Stimulated activated naive CD8-positive, alpha-beta T cell treated with anti-CD3 and anti-CD28 coated beads, Interleukin-15, Interleukin-2, amounts not matched to agents 100 ng/mL and 50 ng/mL, for 24 hours (primary cell): ENCODE measurements around the gene GPR35.

Experiments
- H3K27ac Mint-ChIP-seq: one replicate; pipeline ENCODE4 v1.8.0; 2021; ENCODE audit warnings: mild to moderate bottlenecking, mixed read lengths
- H3K27me3 Mint-ChIP-seq: one replicate; pipeline ENCODE4 v1.8.0; 2021; ENCODE audit warnings: mixed read lengths
- H3K36me3 Mint-ChIP-seq: one replicate; pipeline ENCODE4 v1.8.0; 2021; ENCODE audit warnings: low read depth, mixed read lengths
- H3K4me1 Mint-ChIP-seq: one replicate; pipeline ENCODE4 v1.8.0; 2021; ENCODE audit warnings: low read depth, mixed read lengths
- H3K4me3 Mint-ChIP-seq: one replicate; pipeline ENCODE4 v1.8.0; 2021; ENCODE audit warnings: mild to moderate bottlenecking, mixed read lengths
- H3K9me3 Mint-ChIP-seq: one replicate; pipeline ENCODE4 v1.8.0; 2021; ENCODE audit warnings: mixed read lengths

Gene GPR35

GRCh38 chr2:240622060-240622411 lies 3.2 kb upstream of the GPR35 start:
- peaks cover 61% of the 10 kb centered on the region for H3K4me1 Mint-ChIP-seq
- H3K27me3 Mint-ChIP-seq: no peaks in the 10 kb centered on the region
- peaks cover 13% of the 10 kb centered on the region for H3K36me3 Mint-ChIP-seq
- peaks cover 11% of the 10 kb centered on the region for H3K9me3 Mint-ChIP-seq
- peak overlapping the region; percentile 48 for H3K4me3 Mint-ChIP-seq
- H3K27ac Mint-ChIP-seq: peak overlapping the region; percentile 91

DNA sequence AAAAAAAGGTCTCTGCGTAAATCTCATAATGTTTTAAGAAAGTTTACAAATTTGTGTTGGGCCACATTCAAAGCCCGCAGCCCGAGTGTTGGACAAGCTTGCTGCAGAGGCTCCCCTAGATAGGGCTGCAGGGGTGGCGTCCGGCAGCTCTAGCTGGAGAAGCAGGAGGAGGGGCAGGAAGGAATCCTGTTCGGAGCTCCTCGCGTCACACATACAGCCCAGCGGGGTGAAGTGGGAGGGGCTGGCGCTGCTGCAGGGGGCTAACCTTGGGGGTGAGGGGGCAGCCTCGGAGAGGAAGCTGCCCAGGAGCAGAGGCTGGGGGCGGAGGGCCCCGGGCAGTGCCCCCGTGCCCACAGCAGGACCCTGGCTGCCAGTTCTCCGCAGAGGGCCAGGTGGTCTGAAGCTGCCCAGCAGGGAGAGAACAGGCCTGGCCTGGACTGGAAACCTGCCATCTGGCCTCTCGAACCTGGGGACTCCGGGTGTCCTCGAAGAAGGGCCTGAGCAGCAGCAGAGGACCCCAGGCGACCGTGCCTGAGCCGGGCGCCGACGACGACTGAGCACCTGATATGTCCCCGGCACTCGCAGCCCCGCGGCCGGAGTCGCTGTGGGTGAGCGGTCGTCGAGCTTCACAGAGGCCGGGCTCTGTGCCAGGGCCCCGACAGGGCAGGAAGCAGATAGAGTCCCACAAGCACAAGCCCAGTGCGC lies 2.6 kb upstream of the GPR35 start:
- Mint-ChIP-seq H3K27ac (peak overlapping the region; percentile 91), H3K9me3 (peaks cover 9% of the 10 kb centered on the region), H3K4me1 (peaks cover 62% of the 10 kb centered on the region), H3K36me3 (peaks cover 11% of the 10 kb centered on the region), H3K27me3 (no peaks in the 10 kb centered on the region), H3K4me3 (no peak overlapping the region)

- H3K4me3 Mint-ChIP-seq: no peak overlapping the region
These were observed 1.7 kb upstream of the GPR35 start for GRCh38 chr2:240623531-240624010.

GRCh38 chr2:240624011-240624949 lies 1.0 kb upstream of the GPR35 start:
- H3K4me3 Mint-ChIP-seq: peak overlapping the region; percentile 70
- no peaks in the 10 kb centered on the region for H3K27me3 Mint-ChIP-seq
- no peaks in the 10 kb centered on the region for H3K36me3 Mint-ChIP-seq
- H3K9me3 Mint-ChIP-seq: no peaks in the 10 kb centered on the region
- H3K4me1 Mint-ChIP-seq: peaks cover 62% of the 10 kb centered on the region
- peak overlapping the region; percentile 80 for H3K27ac Mint-ChIP-seq

More at GRCh38 chr2:240623531-240624010, 1.7 kb upstream of the GPR35 start:
- Mint-ChIP-seq H3K27me3 (no peaks in the 10 kb centered on the region), H3K9me3 (peaks cover 2% of the 10 kb centered on the region), H3K36me3 (peaks cover 3% of the 10 kb centered on the region), H3K4me1 (peaks cover 62% of the 10 kb centered on the region), H3K27ac (no peak overlapping the region)

DNA sequence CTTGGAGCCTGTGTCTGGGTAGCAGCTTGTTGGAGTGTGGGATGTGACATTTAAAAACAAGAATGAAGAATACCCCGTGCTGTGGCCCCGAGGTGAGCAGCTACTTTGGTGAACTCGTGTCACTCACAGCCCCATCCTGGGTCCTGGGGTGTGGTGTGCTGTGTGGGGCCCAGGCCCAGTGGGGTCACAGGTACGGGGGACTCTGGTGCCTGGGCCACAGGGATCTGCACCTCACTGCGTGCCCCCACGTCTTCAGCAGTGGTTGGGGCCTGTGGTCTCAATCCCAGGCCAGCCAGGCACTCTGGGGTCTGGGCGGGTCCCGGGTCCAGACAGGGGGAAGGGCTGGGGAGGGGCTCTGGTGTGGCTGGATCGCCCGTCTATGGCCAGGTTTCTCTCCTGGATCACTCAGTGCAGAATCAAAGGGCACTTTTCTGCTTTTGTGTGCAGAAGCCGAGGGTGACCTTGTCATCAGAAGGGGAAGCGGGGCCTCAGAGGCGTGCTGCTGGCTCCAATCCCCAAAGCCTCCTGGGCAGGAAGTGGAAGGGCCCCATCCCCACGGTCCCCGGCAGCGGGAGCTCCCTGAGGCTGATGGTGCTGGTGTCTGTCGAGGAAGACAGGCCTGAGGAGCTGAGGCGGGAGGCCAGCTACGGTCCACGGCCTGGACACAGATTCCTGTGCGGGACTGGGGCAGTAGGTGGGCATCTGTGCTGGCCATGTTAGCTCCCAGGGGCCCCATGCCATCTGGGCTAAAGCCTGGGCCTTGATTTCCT lies 1.4 kb downstream of the GPR35 start:
- Mint-ChIP-seq H3K27me3 (no peaks in the 10 kb centered on the region), H3K9me3 (no peaks in the 10 kb centered on the region), H3K4me1 (peaks cover 44% of the 10 kb centered on the region), H3K36me3 (no peaks in the 10 kb centered on the region), H3K4me3 (peak overlapping the region; percentile 38), H3K27ac (peak overlapping the region; percentile 73)

GRCh38 chr2:240627736-240628506 lies 2.6 kb downstream of the GPR35 start:
- H3K27me3 Mint-ChIP-seq: no peaks in the 10 kb centered on the region
- no peak overlapping the region for H3K27ac Mint-ChIP-seq
- peaks cover under 1% of the 10 kb centered on the region for H3K36me3 Mint-ChIP-seq
- peaks cover 34% of the 10 kb centered on the region for H3K4me1 Mint-ChIP-seq
- H3K4me3 Mint-ChIP-seq: no peak overlapping the region
- peaks cover 3% of the 10 kb centered on the region for H3K9me3 Mint-ChIP-seq

GRCh38 chr2:240628507-240628807 lies 3.2 kb downstream of the GPR35 start:
- peaks cover 29% of the 10 kb centered on the region for H3K4me1 Mint-ChIP-seq
- peaks cover 9% of the 10 kb centered on the region for H3K9me3 Mint-ChIP-seq
- no peak overlapping the region for H3K27ac Mint-ChIP-seq
- H3K4me3 Mint-ChIP-seq: no peak overlapping the region
- no peaks in the 10 kb centered on the region for H3K27me3 Mint-ChIP-seq
- peaks cover 6% of the 10 kb centered on the region for H3K36me3 Mint-ChIP-seq

- Mint-ChIP-seq H3K4me3 (no peak overlapping the region), H3K36me3 (peaks cover 8% of the 10 kb centered on the region), H3K27ac (no peak overlapping the region), H3K4me1 (peaks cover 25% of the 10 kb centered on the region), H3K9me3 (peaks cover 11% of the 10 kb centered on the region), H3K27me3 (no peaks in the 10 kb centered on the region)
These were observed 3.7 kb downstream of the GPR35 start for GRCh38 chr2:240628808-240629618.

GRCh38 chr2:240629619-240629967 lies 4.3 kb downstream of the GPR35 start:
- Mint-ChIP-seq H3K27ac (no peak overlapping the region), H3K36me3 (peaks cover 8% of the 10 kb centered on the region), H3K27me3 (no peaks in the 10 kb centered on the region), H3K4me3 (no peak overlapping the region), H3K4me1 (peaks cover 20% of the 10 kb centered on the region), H3K9me3 (peaks cover 17% of the 10 kb centered on the region)

DNA sequence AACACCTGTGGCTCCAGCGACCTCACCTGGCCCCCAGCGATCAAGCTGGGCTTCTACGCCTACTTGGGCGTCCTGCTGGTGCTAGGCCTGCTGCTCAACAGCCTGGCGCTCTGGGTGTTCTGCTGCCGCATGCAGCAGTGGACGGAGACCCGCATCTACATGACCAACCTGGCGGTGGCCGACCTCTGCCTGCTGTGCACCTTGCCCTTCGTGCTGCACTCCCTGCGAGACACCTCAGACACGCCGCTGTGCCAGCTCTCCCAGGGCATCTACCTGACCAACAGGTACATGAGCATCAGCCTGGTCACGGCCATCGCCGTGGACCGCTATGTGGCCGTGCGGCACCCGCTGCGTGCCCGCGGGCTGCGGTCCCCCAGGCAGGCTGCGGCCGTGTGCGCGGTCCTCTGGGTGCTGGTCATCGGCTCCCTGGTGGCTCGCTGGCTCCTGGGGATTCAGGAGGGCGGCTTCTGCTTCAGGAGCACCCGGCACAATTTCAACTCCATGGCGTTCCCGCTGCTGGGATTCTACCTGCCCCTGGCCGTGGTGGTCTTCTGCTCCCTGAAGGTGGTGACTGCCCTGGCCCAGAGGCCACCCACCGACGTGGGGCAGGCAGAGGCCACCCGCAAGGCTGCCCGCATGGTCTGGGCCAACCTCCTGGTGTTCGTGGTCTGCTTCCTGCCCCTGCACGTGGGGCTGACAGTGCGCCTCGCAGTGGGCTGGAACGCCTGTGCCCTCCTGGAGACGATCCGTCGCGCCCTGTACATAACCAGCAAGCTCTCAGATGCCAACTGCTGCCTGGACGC lies 4.9 kb downstream of the GPR35 start:
- peaks cover 8% of the 10 kb centered on the region for H3K36me3 Mint-ChIP-seq
- no peak overlapping the region for H3K27ac Mint-ChIP-seq
- H3K27me3 Mint-ChIP-seq: no peaks in the 10 kb centered on the region
- H3K4me1 Mint-ChIP-seq: peaks cover 14% of the 10 kb centered on the region
- no peak overlapping the region for H3K4me3 Mint-ChIP-seq
- peaks cover 21% of the 10 kb centered on the region for H3K9me3 Mint-ChIP-seq

DNA sequence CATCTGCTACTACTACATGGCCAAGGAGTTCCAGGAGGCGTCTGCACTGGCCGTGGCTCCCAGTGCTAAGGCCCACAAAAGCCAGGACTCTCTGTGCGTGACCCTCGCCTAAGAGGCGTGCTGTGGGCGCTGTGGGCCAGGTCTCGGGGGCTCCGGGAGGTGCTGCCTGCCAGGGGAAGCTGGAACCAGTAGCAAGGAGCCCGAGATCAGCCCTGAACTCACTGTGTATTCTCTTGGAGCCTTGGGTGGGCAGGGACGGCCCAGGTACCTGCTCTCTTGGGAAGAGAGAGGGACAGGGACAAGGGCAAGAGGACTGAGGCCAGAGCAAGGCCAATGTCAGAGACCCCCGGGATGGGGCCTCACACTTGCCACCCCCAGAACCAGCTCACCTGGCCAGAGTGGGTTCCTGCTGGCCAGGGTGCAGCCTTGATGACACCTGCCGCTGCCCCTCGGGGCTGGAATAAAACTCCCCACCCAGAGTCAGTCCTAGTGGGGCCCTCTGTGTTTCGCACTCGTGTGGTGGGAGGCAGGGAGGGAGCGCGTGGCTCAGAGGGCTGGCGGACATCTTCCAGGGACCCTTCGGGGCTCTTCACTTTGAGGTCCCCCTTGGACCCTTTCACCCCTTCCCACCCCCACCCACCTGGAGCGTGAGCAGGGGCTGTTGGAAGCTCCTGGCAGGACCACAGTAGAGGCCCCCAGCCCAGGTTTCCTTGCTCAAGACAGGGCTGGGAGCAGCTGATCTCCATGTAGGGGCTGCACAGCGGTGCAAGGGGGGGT lies 5.7 kb downstream of the GPR35 start:
- H3K27me3 Mint-ChIP-seq: no peaks in the 10 kb centered on the region
- H3K4me3 Mint-ChIP-seq: no peak overlapping the region
- peaks cover 9% of the 10 kb centered on the region for H3K4me1 Mint-ChIP-seq
- H3K9me3 Mint-ChIP-seq: peaks cover 21% of the 10 kb centered on the region
- H3K27ac Mint-ChIP-seq: no peak overlapping the region
- H3K36me3 Mint-ChIP-seq: peaks cover 8% of the 10 kb centered on the region

DNA sequence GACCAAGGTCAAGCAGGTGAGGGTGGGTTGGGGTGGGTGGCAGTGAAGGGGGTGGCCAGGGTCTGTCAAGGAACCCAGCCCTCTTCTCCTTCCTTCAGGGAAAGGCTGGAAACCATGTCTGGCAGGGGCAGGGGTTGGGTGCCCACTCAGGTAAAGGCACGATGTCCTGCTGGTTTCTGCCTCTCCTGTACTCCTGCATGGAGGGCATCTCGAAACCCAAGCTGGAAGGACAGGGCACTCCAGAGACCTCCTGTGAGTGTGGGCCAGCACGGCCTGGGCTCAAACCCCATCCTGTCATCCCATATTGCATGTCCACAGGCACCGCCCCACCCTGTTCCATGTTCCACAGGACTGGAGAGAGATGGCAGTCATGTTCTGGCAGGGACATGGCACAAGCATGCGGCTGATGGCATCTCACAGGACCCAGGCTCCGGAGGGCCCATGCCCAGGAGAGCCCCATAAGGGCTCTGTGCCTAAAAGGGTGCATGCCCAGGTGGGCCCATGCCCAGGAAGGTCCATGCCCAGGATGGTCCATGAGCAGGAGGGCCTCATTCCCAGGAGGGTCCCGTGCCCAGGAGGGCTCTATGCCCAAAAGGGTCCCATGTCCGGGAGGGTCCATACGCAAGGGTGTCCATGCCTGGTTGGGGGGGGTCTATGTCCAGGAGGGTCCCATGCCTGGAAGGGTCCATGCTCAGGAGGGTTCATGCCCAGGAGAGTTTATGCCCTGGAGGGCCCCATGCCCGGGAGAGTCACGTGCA lies 6.4 kb downstream of the GPR35 start:
- Mint-ChIP-seq H3K4me3 (no peak overlapping the region), H3K36me3 (peaks cover 8% of the 10 kb centered on the region), H3K27ac (no peak overlapping the region), H3K9me3 (peaks cover 21% of the 10 kb centered on the region), H3K4me1 (peaks cover 4% of the 10 kb centered on the region), H3K27me3 (no peaks in the 10 kb centered on the region)
